Measurements from ENCODE around the gene AMPD1.

AMPD1 gene

GRCh38 chr1:114632427-114632826, 62.9 kb downstream of the AMPD1 start:
- Histone ChIP-seq H3K27me3 (ENCODE audit: control insufficient read depth, insufficient read depth, low read length) (no peaks in the 10 kb centered on the region), H3K9me3 (ENCODE audit: control insufficient read depth, insufficient read depth, low read length) (no peaks in the 10 kb centered on the region), H3K9ac (ENCODE audit: low read depth, low read length) (no peak overlapping the region), H3K36me3 (ENCODE audit: control insufficient read depth, insufficient read depth, low read length) (no peaks in the 10 kb centered on the region), H3K4me1 (ENCODE audit: control insufficient read depth, insufficient read depth, low read length) (no peaks in the 10 kb centered on the region), H3K27ac (ENCODE audit: low read depth, low read length) (no peak overlapping the region), H3K4me3 (ENCODE audit: low read depth, low read length) (no peak overlapping the region)

- Histone ChIP-seq H3K9ac (ENCODE audit: low read depth, low read length) (no peak overlapping the region), H3K4me3 (ENCODE audit: low read depth, low read length) (no peak overlapping the region), H3K4me1 (ENCODE audit: control insufficient read depth, insufficient read depth, low read length) (no peaks in the 10 kb centered on the region), H3K9me3 (ENCODE audit: control insufficient read depth, insufficient read depth, low read length) (no peaks in the 10 kb centered on the region), H3K36me3 (ENCODE audit: control insufficient read depth, insufficient read depth, low read length) (no peaks in the 10 kb centered on the region), H3K27ac (ENCODE audit: low read depth, low read length) (no peak overlapping the region), H3K27me3 (ENCODE audit: control insufficient read depth, insufficient read depth, low read length) (no peaks in the 10 kb centered on the region)
Observed at GRCh38 chr1:114627107-114627506, 68.2 kb downstream of the AMPD1 start.

- Histone ChIP-seq H3K27me3 (ENCODE audit: control insufficient read depth, insufficient read depth, low read length) (no peaks in the 10 kb centered on the region), H3K4me3 (ENCODE audit: low read depth, low read length) (no peak overlapping the region), H3K27ac (ENCODE audit: low read depth, low read length) (no peak overlapping the region), H3K4me1 (ENCODE audit: control insufficient read depth, insufficient read depth, low read length) (no peaks in the 10 kb centered on the region), H3K9ac (ENCODE audit: low read depth, low read length) (no peak overlapping the region), H3K36me3 (ENCODE audit: control insufficient read depth, insufficient read depth, low read length) (no peaks in the 10 kb centered on the region), H3K9me3 (ENCODE audit: control insufficient read depth, insufficient read depth, low read length) (no peaks in the 10 kb centered on the region)
Observed at GRCh38 chr1:114623364-114623763, 72.0 kb downstream of the AMPD1 start.
